T-helper 1 cell treated with Interleukin-12 subunit alpha and Interleukin-12 subunit beta and Interleukin-4 antibody, amounts not matched to agents 30 μg/mL and 1 μg/mL, for 36 hours (primary cell): Measurements from ENCODE around the gene TMPRSS9.
"Not testable (repeated sequence)": the region's sequence is repeated elsewhere in the genome, so short reads cannot be mapped to it uniquely, and the experiment has no call there.

Experiments used
- H3K27ac Mint-ChIP-seq: one replicate; pipeline ENCODE4 v1.8.0; 2021; ENCODE audit warnings: mild to moderate bottlenecking, mixed read lengths
- H3K27me3 Mint-ChIP-seq: one replicate; pipeline ENCODE4 v1.8.0; 2021; ENCODE audit warnings: low read depth, mixed read lengths
- H3K36me3 Mint-ChIP-seq: one replicate; pipeline ENCODE4 v1.8.0; 2021; ENCODE audit warnings: low read depth, mixed read lengths
- H3K4me1 Mint-ChIP-seq: one replicate; pipeline ENCODE4 v1.8.0; 2021; ENCODE audit warnings: low read depth, mixed read lengths
- H3K4me3 Mint-ChIP-seq: one replicate; pipeline ENCODE4 v1.8.0; 2021; ENCODE audit warnings: mild to moderate bottlenecking, moderate library complexity, mixed read lengths
- H3K9me3 Mint-ChIP-seq: one replicate; pipeline ENCODE4 v1.8.0; 2021; ENCODE audit warnings: mixed read lengths

TMPRSS9 gene

GRCh38 chr19:2376784-2377519 is 16.9 kb downstream of the TMPRSS9 start:
- peaks cover 28% of the 10 kb centered on the region for H3K9me3 Mint-ChIP-seq
- H3K27ac Mint-ChIP-seq = no peak overlapping the region
- no peaks in the 10 kb centered on the region for H3K36me3 Mint-ChIP-seq
- no peaks in the 10 kb centered on the region for H3K4me1 Mint-ChIP-seq
- H3K4me3 Mint-ChIP-seq = no peak overlapping the region
- peaks cover 4% of the 10 kb centered on the region for H3K27me3 Mint-ChIP-seq

- Mint-ChIP-seq H3K36me3 (no peaks in the 10 kb centered on the region), H3K9me3 (peaks cover 29% of the 10 kb centered on the region), H3K4me3 (no peak overlapping the region), H3K27ac (no peak overlapping the region), H3K4me1 (no peaks in the 10 kb centered on the region), H3K27me3 (no peaks in the 10 kb centered on the region)
These were observed 20.5 kb downstream of the TMPRSS9 start for GRCh38 chr19:2380567-2380966.

GRCh38 chr19:2381148-2381820 is 21.2 kb downstream of the TMPRSS9 start:
- Mint-ChIP-seq H3K27ac (no peak overlapping the region), H3K36me3 (no peaks in the 10 kb centered on the region), H3K4me1 (no peaks in the 10 kb centered on the region), H3K27me3 (no peaks in the 10 kb centered on the region), H3K9me3 (peaks cover 29% of the 10 kb centered on the region), H3K4me3 (no peak overlapping the region)

- Mint-ChIP-seq H3K9me3 (peaks cover 29% of the 10 kb centered on the region), H3K27ac (no peak overlapping the region)
These were observed 22.6 kb downstream of the TMPRSS9 start for GRCh38 chr19:2382530-2383222.

GRCh38 chr19:2385053-2385721 is 25.1 kb downstream of the TMPRSS9 start:
- H3K27me3 Mint-ChIP-seq = no peaks in the 10 kb centered on the region
- H3K9me3 Mint-ChIP-seq = peaks cover 15% of the 10 kb centered on the region
- no peaks in the 10 kb centered on the region for H3K4me1 Mint-ChIP-seq
- no peak overlapping the region for H3K27ac Mint-ChIP-seq
- no peaks in the 10 kb centered on the region for H3K36me3 Mint-ChIP-seq
- H3K4me3 Mint-ChIP-seq = no peak overlapping the region

More at GRCh38 chr19:2382530-2383222, 22.6 kb downstream of the TMPRSS9 start:
- Mint-ChIP-seq H3K4me1 (no peaks in the 10 kb centered on the region), H3K27me3 (no peaks in the 10 kb centered on the region), H3K36me3 (no peaks in the 10 kb centered on the region), H3K4me3 (no peak overlapping the region)

- Mint-ChIP-seq H3K9me3 (peaks cover under 1% of the 10 kb centered on the region), H3K27me3 (peaks cover 3% of the 10 kb centered on the region), H3K36me3 (no peaks in the 10 kb centered on the region), H3K4me3 (no peak overlapping the region), H3K4me1 (peaks cover 3% of the 10 kb centered on the region), H3K27ac (no peak overlapping the region)
These were observed 27.6 kb downstream of the TMPRSS9 start for GRCh38 chr19:2387367-2388288.

GRCh38 chr19:2389594-2389993 is 29.5 kb downstream of the TMPRSS9 start:
- Mint-ChIP-seq H3K27me3 (peaks cover 3% of the 10 kb centered on the region), H3K27ac (no peak overlapping the region), H3K36me3 (no peaks in the 10 kb centered on the region), H3K4me3 (no peak overlapping the region), H3K9me3 (no peaks in the 10 kb centered on the region), H3K4me1 (peaks cover 4% of the 10 kb centered on the region)

- H3K36me3 Mint-ChIP-seq = no peaks in the 10 kb centered on the region
- H3K4me3 Mint-ChIP-seq = no peak overlapping the region
- H3K4me1 Mint-ChIP-seq = peaks cover 4% of the 10 kb centered on the region
- peaks cover 3% of the 10 kb centered on the region for H3K27me3 Mint-ChIP-seq
- no peaks in the 10 kb centered on the region for H3K9me3 Mint-ChIP-seq
- no peak overlapping the region for H3K27ac Mint-ChIP-seq
These were observed 31.2 kb downstream of the TMPRSS9 start for GRCh38 chr19:2391118-2391725.

- Mint-ChIP-seq H3K4me3 (no peak overlapping the region), H3K9me3 (no peaks in the 10 kb centered on the region), H3K27me3 (peaks cover 3% of the 10 kb centered on the region), H3K27ac (no peak overlapping the region), H3K36me3 (no peaks in the 10 kb centered on the region), H3K4me1 (peaks cover 4% of the 10 kb centered on the region)
These were observed 32.3 kb downstream of the TMPRSS9 start for GRCh38 chr19:2392366-2392765.

- H3K36me3 Mint-ChIP-seq, H3K27ac Mint-ChIP-seq: not testable (repeated sequence)
These were observed 32.8 kb downstream of the TMPRSS9 start for GRCh38 chr19:2392899-2393298.

GRCh38 chr19:2394054-2394441 is 34.0 kb downstream of the TMPRSS9 start:
- peaks cover 3% of the 10 kb centered on the region for H3K27me3 Mint-ChIP-seq
- no peaks in the 10 kb centered on the region for H3K36me3 Mint-ChIP-seq
- no peak overlapping the region for H3K4me3 Mint-ChIP-seq
- no peaks in the 10 kb centered on the region for H3K9me3 Mint-ChIP-seq
- H3K27ac Mint-ChIP-seq = no peak overlapping the region
- peaks cover 4% of the 10 kb centered on the region for H3K4me1 Mint-ChIP-seq

More at GRCh38 chr19:2392899-2393298, 32.8 kb downstream of the TMPRSS9 start:
- not testable (repeated sequence) for H3K4me1 Mint-ChIP-seq, H3K9me3 Mint-ChIP-seq, H3K4me3 Mint-ChIP-seq, H3K27me3 Mint-ChIP-seq

GRCh38 chr19:2394442-2395292 is 34.6 kb downstream of the TMPRSS9 start:
- H3K36me3 Mint-ChIP-seq = no peaks in the 10 kb centered on the region
- no peaks in the 10 kb centered on the region for H3K9me3 Mint-ChIP-seq
- H3K4me1 Mint-ChIP-seq = peaks cover 4% of the 10 kb centered on the region
- H3K27me3 Mint-ChIP-seq = peaks cover 3% of the 10 kb centered on the region
- H3K27ac Mint-ChIP-seq = no peak overlapping the region
- H3K4me3 Mint-ChIP-seq = no peak overlapping the region
